GM21515 (cell line): ENCODE data around the gene ZC3H4.
"Not testable (repeated sequence)": the region's sequence is repeated elsewhere in the genome, so short reads cannot be mapped to it uniquely, and the experiment has no call there.

Experiments
- ATAC-seq: cut with Tn5 transposase; IDR thresholded peaks from one replicate; pipeline ENCODE4 v1.9.1; 2021; ENCODE audit not compliant: unreplicated experiment

ZC3H4 gene

DNA sequence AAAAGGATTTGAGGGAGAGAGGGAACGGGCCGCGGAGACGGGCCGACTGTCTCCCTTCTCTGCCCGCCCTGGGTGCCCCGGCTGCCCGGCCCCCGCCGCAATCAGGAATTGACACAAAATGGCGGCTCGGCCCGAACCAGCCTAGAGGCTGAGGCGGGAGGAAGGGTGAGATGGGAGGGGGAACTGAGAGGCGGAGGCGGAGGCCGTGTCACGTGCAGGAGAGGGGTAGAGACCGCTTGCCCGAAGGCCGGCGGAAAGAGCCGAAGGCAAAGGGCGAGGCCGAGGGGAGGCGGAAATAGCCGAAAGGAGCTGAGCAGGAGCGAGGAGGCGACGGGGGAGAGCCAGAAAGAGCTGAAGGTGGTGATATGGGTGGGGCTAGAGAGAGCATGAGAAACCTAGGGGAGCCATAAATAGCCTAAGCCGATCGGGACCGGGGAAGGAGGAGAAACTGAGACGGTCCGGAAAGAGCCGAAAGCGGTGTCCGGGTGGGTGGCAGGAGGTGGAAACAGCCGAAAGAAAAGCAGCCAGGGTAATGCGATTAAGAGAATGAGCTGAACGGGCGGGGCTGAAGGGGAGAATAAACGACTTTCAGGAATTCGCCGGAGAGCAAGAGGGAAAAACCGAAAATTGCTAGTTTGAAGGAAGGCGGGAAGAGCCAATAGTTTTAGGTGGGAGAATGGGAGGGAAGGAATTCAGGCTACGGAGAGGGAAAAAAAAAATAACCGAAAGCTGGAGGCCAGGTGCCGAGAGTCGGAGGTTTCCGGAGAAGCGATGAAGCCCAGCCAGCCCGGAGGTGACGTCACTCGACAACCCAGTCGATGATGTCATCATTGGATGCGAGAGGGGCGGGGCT lies at the start of gene ZC3H4:
ZC3H4 (minus strand) TSS at position 780 of the 853 bp plus-strand sequence. CDS start 1,192 bp downstream, outside the sequence.
- peak; percentile 77 for ATAC-seq

DNA sequence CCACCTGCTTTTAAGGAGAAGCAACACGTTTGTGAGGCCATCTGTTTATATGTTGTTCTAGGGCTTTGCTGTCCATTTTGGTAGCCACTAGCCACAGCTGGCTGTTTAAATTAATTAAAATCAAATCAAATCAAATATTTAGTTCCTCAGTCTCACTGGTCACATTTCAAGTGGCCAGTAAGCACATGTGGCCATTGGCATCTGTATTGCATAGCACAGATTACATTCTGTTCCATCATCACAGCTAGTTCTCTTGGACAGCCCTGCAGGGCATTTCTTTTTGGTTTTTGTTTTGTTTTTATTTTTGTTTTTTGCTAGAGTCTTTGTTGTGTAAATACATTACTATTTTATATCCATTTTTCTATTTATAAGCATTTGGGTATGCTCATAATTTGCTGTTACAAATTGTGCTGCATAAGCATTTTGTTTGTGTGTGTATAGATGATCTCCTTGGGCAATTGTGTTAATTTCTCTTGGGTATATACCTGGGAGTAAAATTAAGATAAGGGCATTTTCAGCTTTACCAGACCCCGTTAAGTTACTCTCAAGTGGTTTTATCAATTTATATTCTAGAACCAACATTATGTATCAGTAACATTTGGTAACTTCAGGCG lies 48.4 kb upstream of the ZC3H4 start:
- no peak for ATAC-seq

DNA sequence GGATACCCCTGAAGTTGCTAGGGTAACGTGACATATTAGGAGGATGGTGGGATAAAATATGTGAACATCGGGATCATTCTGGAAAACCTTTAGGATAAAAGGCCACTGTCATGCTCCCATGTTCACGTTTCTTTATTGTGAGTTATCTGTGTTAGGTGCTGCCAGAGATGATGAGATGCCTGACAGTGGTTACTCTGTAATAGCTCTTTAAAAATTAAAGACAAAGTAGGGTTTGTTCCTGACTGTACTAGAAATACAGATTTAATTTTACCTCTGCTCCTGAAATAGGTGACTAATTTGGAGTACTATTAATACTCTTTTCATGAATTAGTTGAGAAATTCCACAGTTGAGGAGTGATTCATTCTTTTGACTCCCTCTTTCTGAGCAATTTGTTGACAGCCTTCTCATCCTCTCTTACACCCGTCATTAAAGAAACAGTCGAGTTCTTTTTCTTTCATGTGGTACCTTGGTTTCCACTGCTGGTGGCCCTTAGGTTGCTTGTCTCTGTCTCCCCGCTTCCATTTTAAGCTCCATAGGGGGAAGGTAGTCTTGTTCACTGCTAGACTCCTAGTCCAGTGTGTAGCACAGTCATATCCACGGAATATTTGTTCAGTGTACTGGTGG lies 45.4 kb upstream of the ZC3H4 start:
- ATAC-seq = no peak

GRCh38 chr19:47158367-47158791 lies 44.8 kb upstream of the ZC3H4 start:
- ATAC-seq = no peak

DNA sequence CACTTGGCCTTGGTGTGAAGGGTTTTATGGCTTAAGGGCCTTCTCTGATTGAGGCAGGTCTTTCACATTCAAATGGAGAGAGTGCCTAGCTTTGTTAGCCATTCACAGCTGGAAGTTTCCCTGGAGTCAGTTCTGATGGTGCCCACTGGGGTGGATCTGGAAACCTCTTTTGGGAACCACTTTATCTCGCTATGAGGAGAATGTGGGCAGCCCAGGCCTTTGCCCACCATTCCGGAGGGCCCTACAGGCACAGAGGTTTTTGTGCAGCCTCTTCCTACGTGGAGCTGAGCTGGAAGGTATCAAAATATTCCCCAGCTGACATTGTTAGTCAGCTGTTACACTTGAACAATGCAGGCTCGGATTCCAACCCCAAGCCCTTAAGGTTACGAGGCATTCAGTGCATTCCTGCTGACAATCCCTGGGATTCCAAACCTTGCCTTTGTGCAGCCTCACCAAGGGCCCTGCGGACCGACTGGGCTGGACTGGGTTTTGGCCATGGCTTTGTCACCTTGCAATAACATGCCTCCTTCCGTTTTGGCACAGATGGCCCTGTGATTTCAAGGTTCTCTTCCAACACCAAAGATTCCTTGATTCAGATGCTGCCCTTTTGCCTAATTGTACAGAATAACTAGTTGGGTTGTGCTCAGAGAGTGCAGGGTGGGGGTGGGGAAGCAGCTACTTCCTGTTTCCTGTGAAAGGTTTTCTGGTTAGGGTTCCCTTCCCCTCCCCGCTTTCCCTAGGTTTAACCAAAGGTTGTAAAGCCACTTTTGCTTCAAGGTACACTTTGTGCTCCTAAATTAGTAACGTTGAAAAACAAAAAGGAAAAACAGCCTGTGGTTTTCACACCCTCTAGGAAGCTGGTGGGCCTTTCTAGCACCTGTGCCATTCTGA lies 44.1 kb upstream of the ZC3H4 start:
- ATAC-seq = no peak

- ATAC-seq = no peak
These were observed 43.4 kb upstream of the ZC3H4 start for GRCh38 chr19:47156861-47157430.

GRCh38 chr19:47155148-47155547 lies 41.6 kb upstream of the ZC3H4 start:
- no peak for ATAC-seq

DNA sequence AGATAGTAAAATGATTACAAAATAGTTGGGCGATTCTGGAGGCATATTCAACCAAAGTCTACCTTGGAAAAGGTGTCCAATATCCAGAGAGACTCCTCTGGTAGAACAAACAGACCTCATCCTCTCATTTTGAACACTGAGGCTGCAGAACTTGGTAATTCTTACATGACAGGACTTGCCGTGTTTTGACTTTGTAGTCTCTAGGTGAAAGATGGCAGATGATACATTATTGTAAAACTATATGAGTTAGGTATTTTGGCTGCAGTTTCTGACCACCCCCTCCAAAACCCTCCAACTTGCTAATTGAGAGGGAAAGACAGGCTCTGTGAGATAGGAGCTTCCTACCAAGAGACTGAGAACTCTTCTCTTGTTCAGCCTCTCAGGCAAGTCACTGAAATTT lies 39.7 kb upstream of the ZC3H4 start:
- no peak for ATAC-seq

DNA sequence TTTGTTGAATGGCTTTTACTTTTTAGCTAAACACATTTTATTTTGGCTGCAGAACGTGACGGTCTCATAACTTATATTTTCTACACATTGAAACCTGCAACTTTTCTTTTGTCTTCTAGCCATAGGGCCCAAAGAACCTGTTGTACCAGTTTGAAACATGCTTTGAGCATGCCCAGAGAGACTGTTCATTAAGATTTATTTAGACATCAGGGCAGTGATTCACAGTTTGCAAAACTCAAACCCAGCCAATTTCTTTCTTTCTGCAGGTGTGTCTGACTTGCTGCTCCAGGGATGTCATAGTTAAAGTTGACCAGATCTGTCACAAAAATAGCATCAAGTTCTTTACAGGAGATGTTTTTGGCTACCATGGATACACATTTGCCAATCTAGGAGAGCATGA lies 39.1 kb upstream of the ZC3H4 start:
- ATAC-seq = no peak

GRCh38 chr19:47152205-47152604 lies 38.6 kb upstream of the ZC3H4 start:
- ATAC-seq = no peak

- no peak for ATAC-seq
These were observed 38.1 kb upstream of the ZC3H4 start for GRCh38 chr19:47151627-47152026.

GRCh38 chr19:47146920-47147319 lies 33.3 kb upstream of the ZC3H4 start:
- no peak for ATAC-seq

DNA sequence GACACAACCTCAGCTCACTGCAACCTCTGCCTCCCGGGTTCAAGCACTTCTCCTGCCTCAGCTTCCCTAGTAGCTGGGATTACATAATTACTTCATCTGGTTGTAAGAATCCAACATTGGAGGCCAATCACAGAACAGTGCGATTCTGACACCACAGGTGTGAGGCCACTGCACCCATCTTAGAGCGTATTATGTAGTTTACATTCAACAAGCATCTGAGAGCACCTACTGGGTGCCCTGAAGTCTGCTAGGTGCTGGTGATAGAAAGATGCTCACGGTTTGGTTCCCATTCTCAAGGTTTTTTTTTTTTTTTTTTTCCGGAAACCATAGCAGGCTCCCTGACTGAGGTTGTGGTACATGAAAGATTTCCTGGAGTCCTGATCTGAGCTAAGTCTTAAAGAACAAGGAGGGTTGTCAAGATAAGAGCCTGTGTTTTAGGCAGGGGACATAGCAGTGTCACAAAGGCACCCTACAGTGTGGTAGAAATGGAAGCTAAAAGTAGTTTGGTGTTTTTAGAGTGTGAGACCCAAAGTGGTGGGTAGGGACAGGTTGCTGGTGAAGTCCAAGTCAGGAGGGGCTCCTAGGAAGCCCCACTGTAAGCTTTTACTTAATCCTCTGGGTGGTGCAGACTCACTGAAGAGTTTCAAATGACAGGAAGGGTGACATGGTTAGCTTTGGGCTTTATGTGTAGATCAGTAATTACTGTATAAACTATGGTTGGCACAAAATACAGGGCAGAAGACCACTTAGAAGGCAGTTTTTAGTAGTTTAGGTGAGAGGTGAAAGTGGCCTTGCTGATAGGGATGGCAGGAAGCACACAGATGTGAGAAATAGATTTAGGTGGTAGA lies 32.3 kb upstream of the ZC3H4 start:
- no peak for ATAC-seq

- no peak for ATAC-seq
These were observed 31.1 kb upstream of the ZC3H4 start for GRCh38 chr19:47144630-47145029.

DNA sequence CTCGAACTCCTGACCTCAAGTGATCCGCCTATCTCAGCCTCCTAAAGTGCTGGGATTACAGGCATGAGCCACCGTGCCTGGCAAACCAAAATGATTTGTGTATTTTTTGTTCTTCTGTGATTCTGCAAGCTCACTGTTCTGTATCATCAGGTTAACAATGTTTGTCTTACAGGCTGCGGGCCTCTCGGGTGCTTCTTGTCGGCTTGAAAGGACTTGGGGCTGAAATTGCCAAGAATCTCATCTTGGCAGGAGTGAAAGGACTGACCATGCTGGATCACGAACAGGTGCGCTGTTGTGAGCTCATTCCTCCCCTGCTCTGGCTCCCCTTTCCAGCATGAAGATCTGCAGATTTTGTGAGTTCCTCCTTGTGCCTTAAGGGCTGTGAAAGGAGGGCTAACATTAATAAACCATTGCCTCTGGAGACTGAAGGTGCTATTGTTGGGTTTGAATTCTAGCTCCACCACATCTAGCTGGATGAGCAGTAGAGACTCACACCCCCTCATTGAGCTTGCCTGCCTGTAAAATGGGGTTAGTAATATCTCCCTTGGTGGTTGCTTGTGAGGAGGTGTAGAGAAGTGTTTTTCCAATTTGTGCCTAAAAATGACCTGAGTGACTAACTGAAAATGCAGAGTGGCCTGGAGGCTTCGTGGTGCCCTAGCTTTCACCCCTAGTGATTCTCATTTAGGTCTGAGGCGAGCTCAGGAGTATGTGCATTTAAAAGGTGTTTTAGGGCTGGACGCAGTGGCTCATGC lies 29.9 kb upstream of the ZC3H4 start:
- no peak for ATAC-seq

DNA sequence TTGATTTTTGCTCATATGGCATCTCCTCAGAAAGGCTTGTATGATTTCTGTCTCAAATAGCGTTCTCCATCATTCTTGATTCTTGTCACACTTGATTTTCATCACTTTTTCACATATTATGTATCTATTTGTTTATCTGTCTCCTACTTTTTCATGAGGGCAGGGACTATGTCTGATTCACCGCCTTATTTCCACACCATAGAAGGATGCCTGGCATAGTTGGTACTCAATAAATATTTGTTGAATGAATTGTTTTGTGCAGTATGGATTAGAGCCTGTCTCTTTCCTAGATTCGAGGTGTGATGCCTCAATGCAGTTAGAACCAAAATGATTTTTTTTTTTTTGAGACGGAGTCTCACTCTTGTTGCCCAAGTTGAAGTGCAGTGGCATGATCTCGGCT lies 29.2 kb upstream of the ZC3H4 start:
- ATAC-seq = no peak

GRCh38 chr19:47141695-47142094 lies 28.1 kb upstream of the ZC3H4 start:
- no peak for ATAC-seq

DNA sequence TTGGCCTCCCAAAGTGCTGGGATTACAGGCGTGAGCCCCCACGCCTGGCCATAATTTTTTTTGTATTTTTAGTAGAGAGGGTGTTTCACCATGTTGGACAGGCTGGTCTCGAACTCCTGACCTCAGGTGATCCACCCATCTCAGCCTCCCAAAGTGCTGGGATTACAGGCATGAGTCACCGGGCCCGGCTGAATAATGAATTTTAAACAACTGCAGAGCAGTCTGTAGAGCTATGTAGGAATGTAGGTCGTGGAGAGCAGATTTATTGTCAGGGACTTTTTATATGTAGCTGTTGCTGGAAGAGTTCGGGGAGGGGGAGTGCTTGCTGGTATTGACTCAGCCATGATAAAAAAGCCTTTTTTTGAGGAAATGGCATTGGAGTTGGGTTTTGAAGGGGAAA lies 27.7 kb upstream of the ZC3H4 start:
- ATAC-seq = not testable (repeated sequence)

GRCh38 chr19:47135156-47135555 lies 21.6 kb upstream of the ZC3H4 start:
- ATAC-seq = no peak
